ENCODE data around the gene KIRREL3.

The KIRREL3 gene

DNA sequence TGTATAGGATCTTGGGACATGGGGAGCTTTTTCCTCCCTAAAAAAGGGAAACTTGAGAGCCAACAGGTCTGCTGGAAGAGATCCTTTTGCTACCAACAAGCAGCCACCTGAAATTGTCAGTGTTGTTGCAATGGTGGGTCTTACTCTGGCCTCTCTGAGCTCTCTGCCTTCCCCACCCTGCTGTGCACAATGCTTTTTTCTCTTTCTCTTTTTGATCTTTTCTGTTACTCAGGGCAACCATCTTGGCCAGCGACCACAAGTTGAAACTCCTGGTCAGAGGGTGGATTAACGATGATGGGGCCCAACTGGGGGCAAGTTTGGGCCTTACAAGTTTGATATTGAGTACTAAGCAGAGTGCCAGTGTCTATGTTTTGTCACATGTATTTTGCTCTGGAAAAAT is 155.8 kb downstream of the KIRREL3 start:
- no CpG with 5 or more reads among the region's 2 CpGs for WGBS, 2 donors (ENCODE audit: extremely low coverage in 2 of 2, insufficient read length in 2 of 2, insufficient replicate concordance in 1 of 2)
- no peak overlapping the region for H3K4ac ChIP-seq (ENCODE audit: low read length)

DNA sequence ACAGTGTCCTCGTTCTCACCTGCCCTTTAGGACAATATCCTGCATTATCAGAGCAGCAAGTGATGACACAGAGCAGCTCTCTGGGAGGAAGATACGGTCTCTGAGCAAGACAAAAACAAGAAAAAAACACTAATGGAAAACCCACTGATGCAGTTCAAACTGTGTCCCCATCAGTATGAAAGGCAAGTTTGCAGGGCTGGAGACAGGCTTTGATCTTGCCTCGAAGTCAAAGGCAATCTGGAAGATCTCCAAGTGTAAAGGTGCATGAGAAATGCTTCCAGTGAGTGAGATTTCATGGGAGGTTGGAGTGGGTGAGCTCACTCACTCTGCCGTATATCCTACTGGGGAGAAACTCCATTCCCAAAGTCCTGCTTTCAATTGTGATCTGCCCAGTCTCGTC is 157.5 kb downstream of the KIRREL3 start:
- Histone ChIP-seq H4K91ac (ENCODE audit: low read depth, low read length, poor library complexity) (no peak overlapping the region), H2BK120ac (ENCODE audit: low read depth, low read length) (no peak overlapping the region), H2BK15ac (ENCODE audit: low read length) (no peak overlapping the region), H3K27ac (replicated peaks; ENCODE audit: low read length) (no peak overlapping the region), H3K23ac (ENCODE audit: low read depth, low read length, poor library complexity) (no peak overlapping the region), H3K14ac (ENCODE audit: low read length) (no peak overlapping the region), H2AFZ (ENCODE audit: low read length) (no peak overlapping the region), H3K4me1 (ENCODE audit: control insufficient read depth in 2 of 2, insufficient read depth in 1 of 2, low read depth in 1 of 2, low read length in 2 of 2) (peaks cover 0 to 2% of the 10 kb centered on the region in 2 donors), H2BK5ac (ENCODE audit: low read length) (no peak overlapping the region), H2BK12ac (ENCODE audit: low read length) (no peak overlapping the region), H3K4me3 (ENCODE audit: low read length in 2 of 2) (no peak overlapping the region), H3K4me2 (ENCODE audit: insufficient read depth, low read length, poor library complexity, severe bottlenecking) (no peak overlapping the region), H3K4ac (ENCODE audit: low read length) (no peak overlapping the region), H2AK5ac (ENCODE audit: low read depth, low read length) (no peak overlapping the region), H3K79me1 (ENCODE audit: low read depth, low read length) (no peaks in the 10 kb centered on the region), H3K9me3 (replicated peaks in 1 of 2; ENCODE audit: control insufficient read depth in 2 of 2, insufficient read depth in 1 of 2, low read depth in 1 of 2, low read length in 2 of 2) (no peaks in the 10 kb centered on the region), H3K9ac (ENCODE audit: low read depth, low read length, poor library complexity) (no peak overlapping the region), H3K36me3 (replicated peaks in 1 of 2; ENCODE audit: control insufficient read depth in 2 of 2, insufficient read depth in 2 of 2, low read length in 2 of 2) (no peaks in the 10 kb centered on the region), H3K18ac (ENCODE audit: low read length) (no peak overlapping the region), H4K8ac (ENCODE audit: low read depth, low read length) (no peak overlapping the region), H3K27me3 (ENCODE audit: control insufficient read depth in 3 of 3, insufficient read depth in 3 of 3, low read depth in 1 of 3, low read length in 3 of 3) (no peaks in the 10 kb centered on the region)
- WGBS, 2 donors (ENCODE audit: extremely low coverage in 2 of 2, insufficient read length in 2 of 2, insufficient replicate concordance in 1 of 2): no CpG with 5 or more reads among the region's 5 CpGs
- DNase-seq (ENCODE audit: low spot score): no peak

More for the DNA sequence above, 155.8 kb downstream of the KIRREL3 start:
- H3K4me2 ChIP-seq (ENCODE audit: insufficient read depth, low read length, poor library complexity, severe bottlenecking): no peak overlapping the region
- no peak overlapping the region for H3K9ac ChIP-seq (ENCODE audit: low read depth, low read length, poor library complexity)
- no peak for DNase-seq (ENCODE audit: low spot score)
- H2BK12ac ChIP-seq (ENCODE audit: low read length): no peak overlapping the region
- no peak overlapping the region for H3K14ac ChIP-seq (ENCODE audit: low read length)
- H4K91ac ChIP-seq (ENCODE audit: low read depth, low read length, poor library complexity): no peak overlapping the region
- H2BK5ac ChIP-seq (ENCODE audit: low read length): no peak overlapping the region
- H3K4me3 ChIP-seq (ENCODE audit: low read length in 2 of 2): no peak overlapping the region
- no peak overlapping the region for H4K8ac ChIP-seq (ENCODE audit: low read depth, low read length)
- no peak overlapping the region for H2AK5ac ChIP-seq (ENCODE audit: low read depth, low read length)
- no peak overlapping the region for H2BK15ac ChIP-seq (ENCODE audit: low read length)
- H3K27me3 ChIP-seq (ENCODE audit: control insufficient read depth in 3 of 3, insufficient read depth in 3 of 3, low read depth in 1 of 3, low read length in 3 of 3): no peaks in the 10 kb centered on the region
- peaks cover 0 to 2% of the 10 kb centered on the region in 2 donors for H3K4me1 ChIP-seq (ENCODE audit: control insufficient read depth in 2 of 2, insufficient read depth in 1 of 2, low read depth in 1 of 2, low read length in 2 of 2)
- no peak overlapping the region for H3K18ac ChIP-seq (ENCODE audit: low read length)
- no peaks in the 10 kb centered on the region for H3K9me3 ChIP-seq (replicated peaks in 1 of 2; ENCODE audit: control insufficient read depth in 2 of 2, insufficient read depth in 1 of 2, low read depth in 1 of 2, low read length in 2 of 2)
- H3K79me1 ChIP-seq (ENCODE audit: low read depth, low read length): no peaks in the 10 kb centered on the region
- no peak overlapping the region for H2BK120ac ChIP-seq (ENCODE audit: low read depth, low read length)
- no peaks in the 10 kb centered on the region for H3K36me3 ChIP-seq (replicated peaks in 1 of 2; ENCODE audit: control insufficient read depth in 2 of 2, insufficient read depth in 2 of 2, low read length in 2 of 2)
- H2AFZ ChIP-seq (ENCODE audit: low read length): no peak overlapping the region
- H3K23ac ChIP-seq (ENCODE audit: low read depth, low read length, poor library complexity): no peak overlapping the region
- no peak overlapping the region for H3K27ac ChIP-seq (replicated peaks; ENCODE audit: low read length)

DNA sequence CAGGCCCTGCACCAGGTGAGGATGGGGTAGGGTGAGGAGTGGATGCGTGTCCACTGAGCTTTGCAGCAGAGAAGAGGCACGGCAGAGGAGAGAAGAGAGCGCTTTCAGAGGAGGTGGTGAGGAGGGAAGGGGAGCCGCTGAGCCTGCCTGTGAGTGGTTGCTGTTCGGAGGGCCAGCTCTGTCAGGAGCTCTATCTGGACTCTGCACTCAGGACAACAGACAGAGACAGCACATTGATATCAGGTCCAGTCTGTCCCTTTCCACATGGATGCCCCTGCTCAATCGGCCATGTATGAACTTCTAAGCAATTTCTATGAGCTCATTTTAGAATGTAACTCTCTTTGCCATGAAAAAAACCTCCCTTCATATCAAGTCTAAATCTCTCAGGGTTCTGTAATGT is 158.6 kb downstream of the KIRREL3 start:
- peak overlapping the region; percentile 27 for H3K18ac ChIP-seq (ENCODE audit: low read length)
- H3K27me3 ChIP-seq (ENCODE audit: control insufficient read depth in 3 of 3, insufficient read depth in 3 of 3, low read depth in 1 of 3, low read length in 3 of 3): no peaks in the 10 kb centered on the region
- H2BK12ac ChIP-seq (ENCODE audit: low read length): no peak overlapping the region
- H3K27ac ChIP-seq (replicated peaks; ENCODE audit: low read length): no peak overlapping the region
- no peak for DNase-seq (ENCODE audit: low spot score)
- no peaks in the 10 kb centered on the region for H3K9me3 ChIP-seq (replicated peaks in 1 of 2; ENCODE audit: control insufficient read depth in 2 of 2, insufficient read depth in 1 of 2, low read depth in 1 of 2, low read length in 2 of 2)
- no peak overlapping the region for H2BK5ac ChIP-seq (ENCODE audit: low read length)
- H3K4me3 ChIP-seq (ENCODE audit: low read length in 2 of 2): no peak overlapping the region
- WGBS, 2 donors (ENCODE audit: extremely low coverage in 2 of 2, insufficient read length in 2 of 2, insufficient replicate concordance in 1 of 2): no CpG with 5 or more reads among the region's 6 CpGs
- H3K23ac ChIP-seq (ENCODE audit: low read depth, low read length, poor library complexity): no peak overlapping the region
- no peak overlapping the region for H4K91ac ChIP-seq (ENCODE audit: low read depth, low read length, poor library complexity)
- no peak overlapping the region for H3K9ac ChIP-seq (ENCODE audit: low read depth, low read length, poor library complexity)
- no peak overlapping the region for H4K8ac ChIP-seq (ENCODE audit: low read depth, low read length)
- H3K4ac ChIP-seq (ENCODE audit: low read length): no peak overlapping the region
- no peak overlapping the region for H2BK120ac ChIP-seq (ENCODE audit: low read depth, low read length)
- no peak overlapping the region for H3K14ac ChIP-seq (ENCODE audit: low read length)
- no peaks in the 10 kb centered on the region for H3K36me3 ChIP-seq (replicated peaks in 1 of 2; ENCODE audit: control insufficient read depth in 2 of 2, insufficient read depth in 2 of 2, low read length in 2 of 2)
- no peak overlapping the region for H3K4me2 ChIP-seq (ENCODE audit: insufficient read depth, low read length, poor library complexity, severe bottlenecking)
- no peak overlapping the region for H2AFZ ChIP-seq (ENCODE audit: low read length)
- H3K4me1 ChIP-seq (ENCODE audit: control insufficient read depth in 2 of 2, insufficient read depth in 1 of 2, low read depth in 1 of 2, low read length in 2 of 2): peaks cover 0 to 2% of the 10 kb centered on the region in 2 donors
- H2AK5ac ChIP-seq (ENCODE audit: low read depth, low read length): no peak overlapping the region
- H3K79me1 ChIP-seq (ENCODE audit: low read depth, low read length): no peaks in the 10 kb centered on the region
- no peak overlapping the region for H2BK15ac ChIP-seq (ENCODE audit: low read length)

DNA sequence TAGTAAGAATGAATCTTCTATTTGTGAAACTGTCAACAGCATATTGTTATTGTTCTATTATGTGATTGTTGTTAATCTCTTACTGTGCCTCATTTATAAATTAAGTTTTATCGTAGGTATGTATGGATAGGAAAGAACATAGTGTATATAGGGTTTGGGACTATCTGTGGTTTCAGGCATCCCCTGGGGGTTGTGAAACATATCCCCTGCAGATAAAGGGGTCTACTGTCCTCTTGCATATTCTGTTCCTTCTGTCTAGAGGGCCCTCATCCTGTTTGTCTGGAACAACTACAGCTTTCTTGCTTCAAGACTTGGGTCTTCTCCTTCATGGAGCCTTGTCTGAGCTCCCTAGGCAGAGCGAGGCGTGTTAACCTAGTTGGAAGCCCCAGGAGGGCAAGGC is 159.6 kb downstream of the KIRREL3 start:
- H3K9ac ChIP-seq (ENCODE audit: low read depth, low read length, poor library complexity): no peak overlapping the region
- H3K27me3 ChIP-seq (ENCODE audit: control insufficient read depth in 3 of 3, insufficient read depth in 3 of 3, low read depth in 1 of 3, low read length in 3 of 3): no peaks in the 10 kb centered on the region
- no CpG with 5 or more reads among the region's 3 CpGs for WGBS, 2 donors (ENCODE audit: extremely low coverage in 2 of 2, insufficient read length in 2 of 2, insufficient replicate concordance in 1 of 2)
- no peaks in the 10 kb centered on the region for H3K9me3 ChIP-seq (replicated peaks in 1 of 2; ENCODE audit: control insufficient read depth in 2 of 2, insufficient read depth in 1 of 2, low read depth in 1 of 2, low read length in 2 of 2)
- no peak overlapping the region for H4K91ac ChIP-seq (ENCODE audit: low read depth, low read length, poor library complexity)
- H2BK5ac ChIP-seq (ENCODE audit: low read length): no peak overlapping the region
- no peaks in the 10 kb centered on the region for H3K79me1 ChIP-seq (ENCODE audit: low read depth, low read length)
- H2AFZ ChIP-seq (ENCODE audit: low read length): no peak overlapping the region
- H3K4me3 ChIP-seq (ENCODE audit: low read length in 2 of 2): no peak overlapping the region
- no peak overlapping the region for H3K23ac ChIP-seq (ENCODE audit: low read depth, low read length, poor library complexity)
- no peak overlapping the region for H3K4me2 ChIP-seq (ENCODE audit: insufficient read depth, low read length, poor library complexity, severe bottlenecking)
- DNase-seq (ENCODE audit: low spot score): no peak
- no peak overlapping the region for H3K27ac ChIP-seq (replicated peaks; ENCODE audit: low read length)
- H2BK15ac ChIP-seq (ENCODE audit: low read length): no peak overlapping the region
- no peak overlapping the region for H2BK120ac ChIP-seq (ENCODE audit: low read depth, low read length)
- no peak overlapping the region for H3K4ac ChIP-seq (ENCODE audit: low read length)
- no peak overlapping the region for H2BK12ac ChIP-seq (ENCODE audit: low read length)
- H2AK5ac ChIP-seq (ENCODE audit: low read depth, low read length): no peak overlapping the region
- no peak overlapping the region for H3K18ac ChIP-seq (ENCODE audit: low read length)
- no peaks in the 10 kb centered on the region for H3K36me3 ChIP-seq (replicated peaks in 1 of 2; ENCODE audit: control insufficient read depth in 2 of 2, insufficient read depth in 2 of 2, low read length in 2 of 2)
- no peak overlapping the region for H3K14ac ChIP-seq (ENCODE audit: low read length)
- no peak overlapping the region for H4K8ac ChIP-seq (ENCODE audit: low read depth, low read length)
- H3K4me1 ChIP-seq (ENCODE audit: control insufficient read depth in 2 of 2, insufficient read depth in 1 of 2, low read depth in 1 of 2, low read length in 2 of 2): peaks cover 0 to 2% of the 10 kb centered on the region in 2 donors

Data from neuronal stem cell (in vitro differentiated cells).